HG03175 (cell line): ENCODE measurements around the gene NHSL2.
"Not testable (repeated sequence)": the region's sequence is repeated elsewhere in the genome, so short reads cannot be mapped to it uniquely, and the experiment has no call there.

Source experiments
- ATAC-seq: cut with Tn5 transposase; IDR thresholded peaks from one replicate; pipeline ENCODE4 v1.9.1; 2021; ENCODE audit warnings: mild to moderate bottlenecking, moderate library complexity; ENCODE audit not compliant: unreplicated experiment

Gene NHSL2

DNA sequence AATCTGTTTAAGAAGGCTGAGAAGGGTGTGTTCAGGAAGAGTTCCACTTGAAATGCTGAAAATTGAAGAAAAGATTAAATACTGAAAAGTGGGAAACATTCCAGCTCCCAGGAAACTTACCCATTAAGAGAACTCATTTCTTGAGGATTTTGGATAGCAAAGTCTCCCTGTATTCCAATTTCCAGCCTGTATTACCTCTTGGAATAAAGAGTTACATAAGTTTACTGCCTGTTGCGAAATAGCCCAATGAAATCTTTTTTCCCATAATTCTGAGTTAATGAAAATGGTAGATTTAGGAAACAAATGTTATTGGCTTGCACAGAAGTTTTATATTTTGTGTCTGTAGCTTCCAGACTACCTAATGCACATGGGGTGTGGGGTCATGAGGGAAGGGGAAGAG, 12.0 kb downstream of the NHSL2 start:
- no peak for ATAC-seq

- no peak for ATAC-seq
These were observed 12.9 kb downstream of the NHSL2 start for GRCh38 chrX:71923516-71923915.

- ATAC-seq, result no peak
These were observed 16.4 kb downstream of the NHSL2 start for GRCh38 chrX:71927040-71927439.

- ATAC-seq, result no peak
These were observed 18.2 kb downstream of the NHSL2 start for GRCh38 chrX:71928856-71929255.

DNA sequence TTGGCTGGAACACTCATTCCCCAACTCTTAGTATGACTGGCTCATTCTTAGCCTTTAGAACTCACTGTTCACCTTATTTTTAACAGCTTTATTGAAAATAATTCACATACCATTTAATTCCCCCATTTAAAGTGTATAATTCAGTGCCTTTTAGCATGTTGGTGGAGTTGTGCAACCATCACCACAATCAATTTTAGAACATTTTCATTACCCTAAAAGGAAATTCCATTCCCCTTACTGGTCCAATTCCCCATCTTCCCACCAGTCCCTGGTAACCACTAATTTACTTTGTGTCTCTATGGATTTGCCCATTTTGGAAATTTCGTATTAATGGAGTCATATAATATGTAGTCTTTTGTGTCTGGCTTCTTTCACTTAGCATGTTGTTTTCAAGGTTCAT, 19.7 kb downstream of the NHSL2 start:
- ATAC-seq, result no peak

- ATAC-seq, result no peak
These were observed 24.8 kb downstream of the NHSL2 start for GRCh38 chrX:71935476-71935875.

GRCh38 chrX:71936632-71937031, 26.0 kb downstream of the NHSL2 start:
- no peak for ATAC-seq

DNA sequence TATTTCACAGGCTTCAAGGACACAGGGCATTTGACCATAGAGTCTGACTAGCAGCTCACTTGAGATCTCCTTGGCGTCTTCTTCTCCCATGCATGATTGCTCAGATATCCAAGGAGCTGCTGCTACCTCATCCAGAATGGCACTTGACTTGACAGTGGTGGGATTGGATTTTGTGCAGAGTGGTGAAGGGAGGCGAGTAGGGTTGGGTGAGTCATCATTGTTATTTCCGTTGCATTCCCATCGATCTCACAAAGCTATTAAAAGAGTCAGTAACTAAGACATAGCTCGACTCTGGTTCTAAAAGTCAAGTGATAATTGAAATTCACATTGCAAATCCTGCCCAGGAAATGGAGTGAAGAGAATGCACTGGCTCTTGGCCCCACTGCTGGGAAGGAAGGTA, 27.7 kb downstream of the NHSL2 start:
- ATAC-seq, result no peak

DNA sequence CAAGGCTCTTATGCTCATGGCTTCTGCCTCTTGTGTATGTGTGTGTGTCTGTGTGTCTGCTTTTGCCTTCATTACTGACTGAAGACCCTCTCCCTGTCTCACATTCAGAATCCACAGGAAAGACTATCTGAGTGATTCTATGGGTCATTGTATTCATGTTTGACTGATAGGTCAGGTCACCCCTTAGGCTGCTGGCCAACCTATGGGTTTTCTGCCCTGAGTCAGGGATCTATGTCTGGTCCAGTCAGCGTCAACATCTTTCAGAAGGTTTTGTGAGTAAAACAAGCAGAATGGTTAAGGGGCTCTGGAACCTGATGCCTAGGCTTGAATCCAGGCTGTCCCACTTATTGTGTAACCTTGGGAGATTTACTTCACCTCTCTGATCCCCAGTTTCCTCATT, 30.5 kb downstream of the NHSL2 start:
- no peak for ATAC-seq

- no peak for ATAC-seq
These were observed 31.1 kb downstream of the NHSL2 start for GRCh38 chrX:71941776-71942175.

DNA sequence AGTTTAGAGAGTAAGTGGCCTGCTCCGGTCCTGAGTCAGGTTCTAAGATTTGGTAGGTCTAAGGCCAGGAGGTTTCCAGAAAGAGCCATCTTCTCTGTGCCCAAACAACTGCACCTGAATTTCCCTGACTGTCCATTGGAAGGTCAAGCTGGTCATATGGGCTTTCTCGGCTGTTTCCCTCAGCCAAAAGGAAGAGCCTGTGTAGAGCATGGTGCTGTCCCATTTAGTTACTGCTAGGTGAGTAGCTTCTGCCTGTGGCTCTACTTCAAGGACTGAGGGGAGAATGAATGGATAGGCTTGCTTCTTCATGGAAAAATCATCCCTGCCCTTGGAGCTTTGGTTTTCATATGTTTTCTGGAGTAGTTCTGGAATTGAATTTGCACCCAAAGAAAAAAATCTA, 33.7 kb downstream of the NHSL2 start:
- ATAC-seq, result no peak

DNA sequence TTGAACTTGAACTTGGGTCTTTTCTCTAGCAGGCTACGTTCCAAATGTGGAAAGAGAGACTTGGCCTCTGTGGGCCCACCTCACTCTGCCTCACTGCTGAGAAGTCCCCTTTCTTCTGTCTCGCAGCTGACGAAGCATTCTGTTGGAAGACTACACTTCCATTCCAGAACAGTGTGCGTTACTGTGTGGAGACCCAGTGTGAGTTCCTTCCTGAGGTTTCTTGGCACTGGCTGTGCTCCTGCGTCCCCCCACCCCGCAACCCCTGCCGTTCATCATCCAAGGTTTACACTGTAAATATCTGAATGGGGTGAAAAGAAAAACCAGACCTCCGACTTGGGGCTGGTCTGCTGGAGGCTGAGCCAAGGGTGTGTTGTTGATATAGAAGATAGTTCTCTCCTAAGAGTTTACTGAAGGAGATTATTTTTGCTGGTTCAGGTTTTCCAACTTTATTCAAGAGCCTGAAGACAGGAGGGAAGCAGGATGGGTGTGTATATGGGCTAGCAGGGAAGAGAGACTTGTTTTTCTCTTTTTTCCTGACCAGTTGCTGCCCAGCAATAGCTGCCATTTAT, 34.7 kb downstream of the NHSL2 start:
- no peak for ATAC-seq

DNA sequence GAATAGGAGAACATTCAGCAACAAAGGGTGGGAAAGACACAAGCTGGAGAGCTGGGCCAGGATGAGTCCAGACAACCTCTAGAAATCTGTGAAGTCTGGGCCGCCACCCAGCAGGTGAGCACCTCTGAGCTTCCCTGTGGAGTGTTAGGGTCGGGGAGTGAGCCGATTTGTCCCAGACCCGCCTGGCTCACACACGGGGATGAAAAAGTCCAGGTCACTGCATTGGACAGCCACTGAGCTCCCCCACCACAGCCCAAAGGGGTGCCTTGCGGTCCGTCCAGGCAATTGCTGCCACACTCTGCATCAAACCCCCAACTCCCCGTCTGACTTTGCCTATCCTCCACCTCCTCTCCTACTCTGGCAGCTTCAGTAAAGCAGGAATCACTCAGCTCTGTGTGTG, 38.7 kb downstream of the NHSL2 start:
- no peak for ATAC-seq

DNA sequence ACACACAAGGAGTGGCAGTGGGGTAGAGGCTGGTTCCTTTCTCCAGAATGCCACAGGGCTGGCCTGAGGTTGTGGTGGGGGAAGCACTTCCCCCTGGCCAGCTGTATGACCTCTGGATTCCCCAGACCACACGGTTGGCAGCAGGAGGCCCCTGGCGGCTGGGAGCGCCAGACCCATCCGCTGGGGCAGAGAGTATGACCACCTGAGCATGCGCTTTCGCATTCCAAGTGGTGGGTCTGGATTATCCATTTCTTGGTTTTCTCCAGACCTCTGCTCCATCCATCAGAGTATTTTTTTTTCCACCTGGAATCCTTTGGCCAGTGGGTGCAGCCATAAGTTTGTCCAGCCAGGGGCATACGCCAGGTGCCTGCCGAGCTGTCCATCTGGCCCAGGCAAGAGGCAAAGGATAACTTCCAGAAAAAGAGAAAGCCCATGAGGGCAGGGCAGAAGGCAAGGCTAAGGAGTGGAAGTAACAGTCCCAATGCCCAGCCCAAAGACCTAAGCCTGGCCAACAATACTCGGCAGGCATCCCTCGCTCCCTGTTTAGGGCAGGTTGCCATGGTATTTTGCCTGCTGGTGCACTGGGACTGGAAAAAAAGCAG, 39.3 kb downstream of the NHSL2 start:
- no peak for ATAC-seq

DNA sequence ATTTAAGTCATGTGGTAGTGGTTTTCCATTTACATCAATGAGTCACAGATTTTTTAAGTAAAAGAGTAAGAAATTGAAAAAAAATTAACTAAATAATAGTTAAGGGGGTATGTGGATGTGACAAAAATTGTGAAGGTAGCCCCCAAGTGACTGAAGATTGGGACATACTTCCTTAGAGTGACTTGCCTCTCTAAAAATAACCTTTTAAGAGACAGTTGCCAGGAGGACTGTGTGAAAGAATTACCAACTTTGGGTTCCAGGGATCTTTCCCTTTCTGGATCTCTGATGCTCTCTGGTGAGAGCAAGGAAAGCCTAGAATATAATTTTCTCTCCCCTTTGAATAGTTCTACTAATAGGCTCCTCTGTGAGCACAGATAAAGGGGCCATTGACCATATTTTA, 42.7 kb downstream of the NHSL2 start:
- no peak for ATAC-seq

GRCh38 chrX:71953946-71954345, 43.3 kb downstream of the NHSL2 start:
- no peak for ATAC-seq

DNA sequence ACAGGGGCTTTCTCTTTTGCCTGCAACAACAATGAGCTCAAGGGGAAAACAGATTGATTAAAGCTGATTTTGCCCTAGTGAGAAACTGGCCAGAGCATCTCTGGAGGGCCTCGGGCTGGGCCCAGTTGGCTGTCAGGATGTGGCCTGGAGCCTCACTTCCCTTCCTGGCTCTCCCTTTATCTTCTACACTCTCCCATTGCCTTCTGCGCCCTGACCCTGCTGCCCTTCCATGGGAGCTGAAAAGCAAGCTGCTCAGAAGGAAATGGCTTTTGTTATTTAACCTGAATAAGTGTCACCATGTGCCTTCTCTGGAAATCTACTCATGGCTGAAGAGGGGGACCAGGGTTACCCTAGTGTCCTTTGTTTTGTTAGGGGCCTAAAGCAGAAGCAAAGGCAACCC, 43.8 kb downstream of the NHSL2 start:
- no peak for ATAC-seq

DNA sequence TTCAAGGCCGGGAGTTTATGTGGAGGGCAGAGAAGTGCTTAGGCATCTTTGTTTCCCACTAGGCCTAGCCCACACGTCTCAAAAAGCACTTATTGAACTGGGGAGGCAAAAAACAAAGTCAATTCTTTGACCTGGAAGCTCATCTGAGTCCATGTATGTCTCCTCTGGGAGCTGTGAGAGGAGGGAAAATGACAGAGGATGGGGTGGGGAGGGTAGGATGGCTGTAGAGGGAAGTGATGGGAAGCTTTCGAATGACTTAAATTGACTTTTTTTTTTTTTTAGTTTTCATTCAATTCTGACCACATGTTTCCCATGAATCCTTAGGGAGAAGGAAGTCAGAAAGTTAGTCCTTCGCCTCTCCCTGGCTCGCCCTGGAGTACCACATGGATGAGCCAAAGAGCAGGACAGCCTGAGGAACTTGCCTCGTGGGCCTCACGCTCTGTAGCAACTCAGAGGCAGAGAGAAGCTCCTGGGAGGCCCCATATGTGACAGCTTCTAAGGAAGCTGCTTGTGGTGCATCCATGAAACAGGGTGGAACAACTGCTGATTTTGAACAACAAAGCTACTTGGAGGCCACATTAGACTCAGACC, 45.0 kb downstream of the NHSL2 start:
- no peak for ATAC-seq

DNA sequence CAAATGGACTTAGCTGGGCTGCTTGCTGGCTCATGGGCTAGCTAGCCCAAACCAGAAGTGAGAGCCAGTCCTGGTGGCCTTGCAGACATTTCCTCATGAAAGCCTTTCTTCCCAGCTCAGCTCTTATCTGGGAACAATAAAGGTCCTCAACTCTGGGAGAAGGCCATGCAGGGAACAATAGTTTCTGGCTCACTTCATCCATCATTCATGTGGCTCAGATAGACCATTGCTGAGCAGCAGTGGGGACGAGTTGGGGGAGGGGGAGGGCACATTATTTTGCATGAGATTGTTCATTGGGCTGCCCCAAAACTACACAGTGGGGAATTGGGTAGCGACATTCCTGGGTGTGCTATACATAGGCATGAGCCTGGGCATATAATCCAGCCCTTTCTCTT, 47.6 kb downstream of the NHSL2 start:
- no peak for ATAC-seq

DNA sequence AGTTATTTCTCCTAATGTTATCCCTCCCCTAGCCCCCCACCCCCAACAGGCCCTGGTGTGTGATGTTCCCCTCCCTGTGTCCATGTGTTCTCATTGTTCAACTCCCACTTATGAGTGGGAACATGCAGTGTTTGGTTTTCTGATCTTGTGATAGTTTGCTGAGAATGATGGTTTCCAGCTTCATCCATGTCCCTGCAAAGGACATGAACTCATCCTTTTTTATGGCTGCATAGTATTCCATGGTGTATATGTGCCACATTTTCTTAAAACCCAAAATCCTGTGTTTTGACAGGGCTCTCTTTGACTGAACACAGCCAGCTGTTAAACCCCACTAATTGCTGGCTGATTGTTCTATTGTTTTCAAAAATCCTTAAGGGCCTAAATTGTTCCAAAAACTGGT, 53.5 kb downstream of the NHSL2 start:
- not testable (repeated sequence) for ATAC-seq

GRCh38 chrX:71974916-71975315, 64.3 kb downstream of the NHSL2 start:
- no peak for ATAC-seq

GRCh38 chrX:71976753-71977152, 66.1 kb downstream of the NHSL2 start:
- no peak for ATAC-seq

DNA sequence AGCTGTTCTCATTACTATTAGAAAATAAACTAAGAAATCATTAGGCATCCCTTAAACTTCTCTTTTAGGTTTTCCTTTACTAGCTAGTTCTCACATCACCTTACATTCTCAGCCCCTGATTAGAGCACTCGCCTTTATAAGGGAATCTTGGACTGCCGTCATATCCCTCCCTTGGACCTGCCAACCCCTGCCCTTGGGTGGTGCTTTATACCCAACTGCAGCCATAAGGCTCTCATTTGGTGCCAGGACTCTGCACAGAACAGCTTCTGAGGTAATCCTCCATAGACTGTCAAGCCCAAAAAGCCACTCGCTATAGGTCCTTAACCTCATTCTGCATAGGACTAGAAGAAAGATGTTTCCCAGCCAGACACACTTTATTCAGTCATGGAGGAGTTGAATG, 67.5 kb downstream of the NHSL2 start:
- no peak for ATAC-seq
